ENCODE data around the gene CYP2J2. TPM values are rescaled to one million over a fixed set of nuclear protein-coding genes. Genes with fewer than 3 reads are reported as not detected.
"Not testable (repeated sequence)": the region's sequence is repeated elsewhere in the genome, so short reads cannot be mapped to it uniquely, and the experiment has no call there.

Gene CYP2J2
- total and polyA plus RNA-seq, 7 donors = 1.4 to 55.7 (median 3.9) TPM

- Histone ChIP-seq H3K27me3 (ENCODE audit: insufficient read depth in 3 of 3, low read length in 2 of 3) (no peaks in the 10 kb centered on the region), H3K4me3 (no peak overlapping the region), H3K9me3 (peaks cover 4% of the 10 kb centered on the region), H3K36me3 (ENCODE audit: insufficient read depth in 1 of 2, low read depth in 1 of 2) (no peaks in the 10 kb centered on the region), H3K4me1 (no peaks in the 10 kb centered on the region), H3K27ac (no peak overlapping the region)
- 90 to 95% (median 91%) methylated on average over 5 of the region's 5 CpGs for WGBS, 3 donors
- intact Hi-C loops (cut with DNase I) = no loop called here
- TF ChIP-seq CTCF (IDR thresholded peaks at IDR 0.05) = no peak
- ATAC-seq (no peak), DNase-seq (no peak)
These were observed 68.8 kb downstream of the CYP2J2 start for GRCh38 chr1:59857679-59858354.

DNA sequence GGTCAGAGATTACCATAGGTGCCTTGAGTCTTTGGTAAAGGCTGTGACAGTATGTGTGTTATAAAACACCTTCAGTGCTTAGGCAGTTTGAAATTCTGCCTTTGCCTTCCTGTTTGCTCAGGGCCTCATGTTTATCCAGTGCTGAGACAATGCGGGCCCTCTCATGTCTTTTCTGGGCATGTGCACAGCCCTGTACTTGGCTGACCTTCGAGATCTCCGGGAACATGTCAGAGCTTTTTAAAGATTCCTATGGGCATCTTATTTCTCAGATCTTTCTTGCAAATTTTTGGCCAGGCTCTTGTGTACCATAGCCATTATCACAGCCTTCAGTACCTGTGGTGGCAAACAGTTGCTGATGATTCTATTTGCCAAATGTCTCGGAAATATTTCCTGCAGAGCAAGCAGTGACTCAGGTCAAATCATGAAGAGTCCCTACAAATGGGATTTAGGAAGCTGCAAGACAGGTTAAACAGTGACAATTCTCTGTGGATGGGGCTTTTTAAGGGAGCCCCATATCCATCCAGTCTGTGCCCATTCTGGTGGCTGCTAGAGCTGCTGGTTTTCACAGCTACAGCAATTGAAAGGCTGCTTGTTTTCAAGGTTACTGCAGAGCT lies 69.7 kb downstream of the CYP2J2 start:
- Histone ChIP-seq H3K9me3 (peaks cover 4% of the 10 kb centered on the region), H3K27ac (no peak overlapping the region), H3K36me3 (ENCODE audit: insufficient read depth in 1 of 2, low read depth in 1 of 2) (no peaks in the 10 kb centered on the region), H3K27me3 (ENCODE audit: insufficient read depth in 3 of 3, low read length in 2 of 3) (no peaks in the 10 kb centered on the region), H3K4me3 (no peak overlapping the region), H3K4me1 (no peaks in the 10 kb centered on the region)
- intact Hi-C loops (cut with DNase I) = no loop called here
- ATAC-seq = no peak
- WGBS, 3 donors = 65 to 69% (median 68%) methylated on average over 4 of the region's 4 CpGs
- peak in 1 of 2 donors; percentile 12 for DNase-seq
- no peak for TF ChIP-seq CTCF (IDR thresholded peaks at IDR 0.05)

DNA sequence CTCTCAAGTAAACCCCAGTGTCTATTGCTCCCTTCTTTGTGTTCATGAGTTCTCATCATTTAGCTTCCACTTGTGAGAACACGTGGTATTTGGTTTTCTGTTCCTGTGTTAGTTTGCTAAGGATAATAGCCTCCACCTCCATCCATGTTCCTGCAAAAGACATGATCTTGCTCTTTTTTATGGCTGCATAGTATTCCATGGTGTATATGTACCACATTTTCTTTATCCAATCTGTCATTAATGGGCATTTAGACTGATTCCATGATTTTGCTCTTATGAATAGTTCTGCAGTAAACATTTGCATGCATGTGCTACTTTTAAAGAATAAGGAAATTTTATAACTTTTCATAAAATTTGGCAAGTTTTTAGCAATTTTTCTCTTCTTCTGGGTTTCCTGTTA lies 71.3 kb downstream of the CYP2J2 start:
- H3K9me3 ChIP-seq; H3K4me3 ChIP-seq; ATAC-seq; DNase-seq; intact Hi-C loops (cut with DNase I); H3K27me3 ChIP-seq (ENCODE audit: insufficient read depth in 3 of 3, low read length in 2 of 3); H3K4me1 ChIP-seq; H3K27ac ChIP-seq; H3K36me3 ChIP-seq (ENCODE audit: insufficient read depth in 1 of 2, low read depth in 1 of 2): not testable (repeated sequence)
- 96 to 99% (median 97%) methylated on average over 1 of the region's 1 CpG for WGBS, 3 donors

- Histone ChIP-seq H3K36me3 (ENCODE audit: insufficient read depth in 1 of 2, low read depth in 1 of 2) (no peaks in the 10 kb centered on the region), H3K4me3 (no peak overlapping the region), H3K9me3 (peaks cover 4% of the 10 kb centered on the region), H3K27me3 (ENCODE audit: insufficient read depth in 3 of 3, low read length in 2 of 3) (no peaks in the 10 kb centered on the region), H3K4me1 (no peaks in the 10 kb centered on the region), H3K27ac (no peak overlapping the region)
- DNase-seq (no peak), ATAC-seq (no peak)
- TF ChIP-seq CTCF (IDR thresholded peaks at IDR 0.05) = no peak
- WGBS, 3 donors = 81 to 92% (median 90%) methylated on average over 1 of the region's 1 CpG
- intact Hi-C loops (cut with DNase I) = no loop called here
These were observed 74.5 kb downstream of the CYP2J2 start for GRCh38 chr1:59852117-59852516.

- no peak for DNase-seq
These were observed 79.7 kb downstream of the CYP2J2 start for GRCh38 chr1:59846895-59847282.

More at GRCh38 chr1:59846895-59847282, 79.7 kb downstream of the CYP2J2 start:
- Histone ChIP-seq H3K27ac (no peak overlapping the region), H3K4me1 (no peaks in the 10 kb centered on the region), H3K9me3 (no peaks in the 10 kb centered on the region), H3K36me3 (ENCODE audit: insufficient read depth in 1 of 2, low read depth in 1 of 2) (no peaks in the 10 kb centered on the region), H3K4me3 (no peak overlapping the region), H3K27me3 (ENCODE audit: insufficient read depth in 3 of 3, low read length in 2 of 3) (no peaks in the 10 kb centered on the region)
- intact Hi-C loops (cut with DNase I) = no loop called here
- 94 to 95% (median 94%) methylated on average over 2 of the region's 2 CpGs for WGBS, 3 donors
- no peak for ATAC-seq
- no peak for TF ChIP-seq CTCF (IDR thresholded peaks at IDR 0.05)

Measured in psoas muscle (tissue), 8 donors.